ENCODE results near the gene PPP2R2B. TPM values are rescaled to one million over a fixed set of nuclear protein-coding genes. Genes with fewer than 3 reads are reported as not detected.

The PPP2R2B gene
- total RNA-seq, 4 donors from 2014 or later: 1.2 to 2.9 (median 1.9) TPM

- H3K4me1 ChIP-seq: no peaks in the 10 kb centered on the region
- no peak overlapping the region for H3K27ac ChIP-seq
- no peak overlapping the region for H3K4me3 ChIP-seq
- no peaks in the 10 kb centered on the region for H3K27me3 ChIP-seq
- no peaks in the 10 kb centered on the region for H3K36me3 ChIP-seq
- no peaks in the 10 kb centered on the region for H3K9me3 ChIP-seq
- DNase-seq: no peak
- TF ChIP-seq POLR2A (IDR thresholded peaks at IDR 0.05) (no peak), CTCF (IDR thresholded peaks at IDR 0.05) (no peak)
These were observed 28.8 kb downstream of the PPP2R2B start for GRCh38 chr5:146849694-146850303.

GRCh38 chr5:146848133-146848532 is 30.4 kb downstream of the PPP2R2B start:
- H3K27ac ChIP-seq: no peak overlapping the region
- DNase-seq: no peak
- TF ChIP-seq POLR2A (IDR thresholded peaks at IDR 0.05): no peak
- no peak for TF ChIP-seq CTCF (IDR thresholded peaks at IDR 0.05)
- H3K4me1 ChIP-seq: no peaks in the 10 kb centered on the region
- no peak overlapping the region for H3K4me3 ChIP-seq
- no peaks in the 10 kb centered on the region for H3K36me3 ChIP-seq
- H3K9me3 ChIP-seq: no peaks in the 10 kb centered on the region
- H3K27me3 ChIP-seq: no peaks in the 10 kb centered on the region

GRCh38 chr5:146840016-146840415 is 38.5 kb downstream of the PPP2R2B start:
- Histone ChIP-seq H3K9me3 (no peaks in the 10 kb centered on the region), H3K36me3 (no peaks in the 10 kb centered on the region), H3K27ac (no peak overlapping the region), H3K27me3 (no peaks in the 10 kb centered on the region), H3K4me3 (no peak overlapping the region), H3K4me1 (no peaks in the 10 kb centered on the region)
- DNase-seq: no peak
- TF ChIP-seq CTCF (IDR thresholded peaks at IDR 0.05): no peak
- TF ChIP-seq POLR2A (IDR thresholded peaks at IDR 0.05): no peak

GRCh38 chr5:146836226-146836842 is 42.2 kb downstream of the PPP2R2B start:
- Histone ChIP-seq H3K4me1 (no peaks in the 10 kb centered on the region), H3K36me3 (no peaks in the 10 kb centered on the region), H3K27me3 (no peaks in the 10 kb centered on the region), H3K4me3 (no peak overlapping the region), H3K9me3 (no peaks in the 10 kb centered on the region), H3K27ac (no peak overlapping the region)
- TF ChIP-seq CTCF (IDR thresholded peaks at IDR 0.05) (no peak), POLR2A (IDR thresholded peaks at IDR 0.05) (no peak)
- DNase-seq: no peak

GRCh38 chr5:146832985-146833732 is 45.4 kb downstream of the PPP2R2B start:
- no peaks in the 10 kb centered on the region for H3K27me3 ChIP-seq
- H3K9me3 ChIP-seq: no peaks in the 10 kb centered on the region
- H3K27ac ChIP-seq: no peak overlapping the region
- H3K36me3 ChIP-seq: no peaks in the 10 kb centered on the region
- no peak overlapping the region for H3K4me3 ChIP-seq
- DNase-seq: no peak
- TF ChIP-seq POLR2A (IDR thresholded peaks at IDR 0.05) (no peak), CTCF (IDR thresholded peaks at IDR 0.05) (no peak)
- no peaks in the 10 kb centered on the region for H3K4me1 ChIP-seq

Measured in Peyer's patch (tissue), 4 donors.